ENCODE measurements around the gene ICAM1. TPM values are rescaled to one million over a fixed set of nuclear protein-coding genes. Genes with fewer than 3 reads are reported as not detected.
A peak's percentile ranks its signal among the peaks of the same experiment; 100 is the strongest.

ICAM1 gene
- total and polyA plus RNA-seq, 2 of the 13 experiments (the other 11 are each of a cell fraction or from before 2014, with no cell fraction given): 37.9 to 98.4 TPM

DNA sequence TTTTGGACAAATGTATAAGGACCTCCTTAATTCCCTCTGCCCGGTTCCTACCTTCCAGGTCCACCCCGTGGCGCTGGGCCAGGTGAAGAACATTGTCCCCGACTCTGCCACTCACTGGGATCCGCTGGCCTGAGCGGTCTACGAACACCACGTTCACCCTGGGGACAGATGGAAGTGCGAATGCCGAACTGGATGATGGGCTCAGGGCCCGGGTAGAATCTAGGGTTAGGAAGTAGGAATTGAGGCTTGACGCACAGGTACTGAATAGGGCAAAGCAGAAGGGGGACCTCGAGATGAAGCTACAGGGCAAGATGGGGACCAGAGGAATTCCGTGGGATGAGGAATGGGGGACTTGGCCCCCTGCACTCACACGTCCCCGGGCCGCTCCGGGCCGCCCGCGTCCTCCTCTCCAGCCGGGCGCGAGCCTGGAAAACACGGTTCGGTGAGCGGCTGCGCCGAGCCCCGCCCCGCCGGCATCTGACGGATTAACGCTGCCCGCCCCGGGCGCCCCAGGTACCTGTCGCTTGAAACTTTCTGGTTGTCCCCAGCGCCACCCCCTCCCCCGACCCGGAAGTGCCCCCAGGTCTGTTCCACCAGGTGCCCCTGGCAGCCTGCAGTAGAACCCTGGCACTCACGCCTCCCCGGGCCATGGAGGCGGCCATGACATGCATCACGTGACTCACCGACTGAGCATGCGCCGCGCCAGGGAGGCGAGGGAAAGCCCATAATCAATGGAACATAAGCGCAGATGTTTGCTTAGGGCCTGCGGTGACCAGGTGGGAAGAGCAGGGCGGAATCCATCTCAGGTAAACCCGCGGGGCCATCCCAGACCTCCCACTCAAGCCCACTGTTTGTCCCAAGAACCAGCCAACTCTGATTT, 44.7 kb downstream of the ICAM1 start, which contains the start of gene FDX2 (continued):
- TF ChIP-seq, protein P1, sequence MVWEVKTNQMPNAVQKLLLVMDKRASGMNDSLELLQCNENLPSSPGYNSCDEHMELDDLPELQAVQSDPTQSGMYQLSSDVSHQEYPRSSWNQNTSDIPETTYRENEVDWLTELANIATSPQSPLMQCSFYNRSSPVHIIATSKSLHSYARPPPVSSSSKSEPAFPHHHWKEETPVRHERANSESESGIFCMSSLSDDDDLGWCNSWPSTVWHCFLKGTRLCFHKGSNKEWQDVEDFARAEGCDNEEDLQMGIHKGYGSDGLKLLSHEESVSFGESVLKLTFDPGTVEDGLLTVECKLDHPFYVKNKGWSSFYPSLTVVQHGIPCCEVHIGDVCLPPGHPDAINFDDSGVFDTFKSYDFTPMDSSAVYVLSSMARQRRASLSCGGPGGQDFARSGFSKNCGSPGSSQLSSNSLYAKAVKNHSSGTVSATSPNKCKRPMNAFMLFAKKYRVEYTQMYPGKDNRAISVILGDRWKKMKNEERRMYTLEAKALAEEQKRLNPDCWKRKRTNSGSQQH (CRISPR knock-in tag; IDR thresholded peaks at IDR 0.05; ENCODE audit: low read depth): no peak
- TF ChIP-seq, protein P2, sequence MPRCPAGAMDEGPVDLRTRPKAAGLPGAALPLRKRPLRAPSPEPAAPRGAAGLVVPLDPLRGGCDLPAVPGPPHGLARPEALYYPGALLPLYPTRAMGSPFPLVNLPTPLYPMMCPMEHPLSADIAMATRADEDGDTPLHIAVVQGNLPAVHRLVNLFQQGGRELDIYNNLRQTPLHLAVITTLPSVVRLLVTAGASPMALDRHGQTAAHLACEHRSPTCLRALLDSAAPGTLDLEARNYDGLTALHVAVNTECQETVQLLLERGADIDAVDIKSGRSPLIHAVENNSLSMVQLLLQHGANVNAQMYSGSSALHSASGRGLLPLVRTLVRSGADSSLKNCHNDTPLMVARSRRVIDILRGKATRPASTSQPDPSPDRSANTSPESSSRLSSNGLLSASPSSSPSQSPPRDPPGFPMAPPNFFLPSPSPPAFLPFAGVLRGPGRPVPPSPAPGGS (CRISPR knock-in tag; IDR thresholded peaks at IDR 0.05): 0 out of 2 replicates have a peak, but pooled peaks have one; percentile 62
- TF ChIP-seq ZNF547 (CRISPR knock-in tag; IDR thresholded peaks at IDR 0.05) (peak; percentile 72; the same call in 1 of the 2 replicates), ZNF607 (CRISPR knock-in tag; IDR thresholded peaks at IDR 0.05; ENCODE audit: borderline replicate concordance) (no peak), KMT2B (CRISPR knock-in tag; IDR thresholded peaks at IDR 0.05) (0 out of 2 replicates have a peak, but pooled peaks have one; percentile 58), SIX1 (CRISPR knock-in tag; IDR thresholded peaks at IDR 0.05; ENCODE audit: borderline replicate concordance) (peak; percentile 25; the same call in 1 of the 2 replicates), ZNF543 (CRISPR knock-in tag; IDR thresholded peaks at IDR 0.05) (peak; percentile 69; the same call in 1 of the 2 replicates), SOX5 (CRISPR knock-in tag; IDR thresholded peaks at IDR 0.05; ENCODE audit: borderline replicate concordance) (peak; percentile 19; the same call in 1 of the 2 replicates), FOXK1 (CRISPR knock-in tag; IDR thresholded peaks at IDR 0.05; ENCODE audit: borderline replicate concordance, low read depth) (peak; percentile 58; the same call in 1 of the 2 replicates), KAT8 (CRISPR knock-in tag; IDR thresholded peaks at IDR 0.05) (peak; percentile 96), THAP11 (CRISPR knock-in tag; IDR thresholded peaks at IDR 0.05) (peak; percentile 81), GATA4 (IDR thresholded peaks at IDR 0.05; ENCODE audit: borderline replicate concordance, low read depth) (no peak), FOXA1 (IDR thresholded peaks at IDR 0.05) (no peak), FOXA1 (CRISPR knock-in tag; IDR thresholded peaks at IDR 0.05) (peak; percentile 93), TEAD3 (CRISPR knock-in tag; optimal IDR thresholded peaks at IDR 0.05; ENCODE audit: borderline replicate concordance) (peak; percentile 9), PTBP1 (IDR thresholded peaks at IDR 0.05; ENCODE audit: low read depth, low read length, poor library complexity, severe bottlenecking) (no peak), ZMAT3 (CRISPR knock-in tag; conservative IDR thresholded peaks at IDR 0.05) (0 out of 2 replicates have a peak, but pooled peaks have one; percentile 13), ZNF253 (CRISPR knock-in tag; IDR thresholded peaks at IDR 0.05; ENCODE audit: borderline replicate concordance) (no peak), ZNF598 (CRISPR knock-in tag; IDR thresholded peaks at IDR 0.05; ENCODE audit: borderline replicate concordance) (peak; percentile 33; the same call in 1 of the 2 replicates)
- TF ChIP-seq, protein P3, sequence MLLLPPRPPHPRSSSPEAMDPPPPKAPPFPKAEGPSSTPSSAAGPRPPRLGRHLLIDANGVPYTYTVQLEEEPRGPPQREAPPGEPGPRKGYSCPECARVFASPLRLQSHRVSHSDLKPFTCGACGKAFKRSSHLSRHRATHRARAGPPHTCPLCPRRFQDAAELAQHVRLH (CRISPR knock-in tag; IDR thresholded peaks at IDR 0.05; ENCODE audit: borderline replicate concordance, low read depth): peak; percentile 49; the same call in 1 of the 2 replicates
- TF ChIP-seq, protein P4, sequence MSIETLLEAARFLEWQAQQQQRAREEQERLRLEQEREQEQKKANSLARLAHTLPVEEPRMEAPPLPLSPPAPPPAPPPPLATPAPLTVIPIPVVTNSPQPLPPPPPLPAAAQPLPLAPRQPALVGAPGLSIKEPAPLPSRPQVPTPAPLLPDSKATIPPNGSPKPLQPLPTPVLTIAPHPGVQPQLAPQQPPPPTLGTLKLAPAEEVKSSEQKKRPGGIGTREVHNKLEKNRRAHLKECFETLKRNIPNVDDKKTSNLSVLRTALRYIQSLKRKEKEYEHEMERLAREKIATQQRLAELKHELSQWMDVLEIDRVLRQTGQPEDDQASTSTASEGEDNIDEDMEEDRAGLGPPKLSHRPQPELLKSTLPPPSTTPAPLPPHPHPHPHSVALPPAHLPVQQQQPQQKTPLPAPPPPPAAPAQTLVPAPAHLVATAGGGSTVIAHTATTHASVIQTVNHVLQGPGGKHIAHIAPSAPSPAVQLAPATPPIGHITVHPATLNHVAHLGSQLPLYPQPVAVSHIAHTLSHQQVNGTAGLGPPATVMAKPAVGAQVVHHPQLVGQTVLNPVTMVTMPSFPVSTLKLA (IDR thresholded peaks at IDR 0.05): peak; percentile 56
- TF ChIP-seq, protein P5, sequence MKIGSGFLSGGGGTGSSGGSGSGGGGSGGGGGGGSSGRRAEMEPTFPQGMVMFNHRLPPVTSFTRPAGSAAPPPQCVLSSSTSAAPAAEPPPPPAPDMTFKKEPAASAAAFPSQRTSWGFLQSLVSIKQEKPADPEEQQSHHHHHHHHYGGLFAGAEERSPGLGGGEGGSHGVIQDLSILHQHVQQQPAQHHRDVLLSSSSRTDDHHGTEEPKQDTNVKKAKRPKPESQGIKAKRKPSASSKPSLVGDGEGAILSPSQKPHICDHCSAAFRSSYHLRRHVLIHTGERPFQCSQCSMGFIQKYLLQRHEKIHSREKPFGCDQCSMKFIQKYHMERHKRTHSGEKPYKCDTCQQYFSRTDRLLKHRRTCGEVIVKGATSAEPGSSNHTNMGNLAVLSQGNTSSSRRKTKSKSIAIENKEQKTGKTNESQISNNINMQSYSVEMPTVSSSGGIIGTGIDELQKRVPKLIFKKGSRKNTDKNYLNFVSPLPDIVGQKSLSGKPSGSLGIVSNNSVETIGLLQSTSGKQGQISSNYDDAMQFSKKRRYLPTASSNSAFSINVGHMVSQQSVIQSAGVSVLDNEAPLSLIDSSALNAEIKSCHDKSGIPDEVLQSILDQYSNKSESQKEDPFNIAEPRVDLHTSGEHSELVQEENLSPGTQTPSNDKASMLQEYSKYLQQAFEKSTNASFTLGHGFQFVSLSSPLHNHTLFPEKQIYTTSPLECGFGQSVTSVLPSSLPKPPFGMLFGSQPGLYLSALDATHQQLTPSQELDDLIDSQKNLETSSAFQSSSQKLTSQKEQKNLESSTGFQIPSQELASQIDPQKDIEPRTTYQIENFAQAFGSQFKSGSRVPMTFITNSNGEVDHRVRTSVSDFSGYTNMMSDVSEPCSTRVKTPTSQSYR (CRISPR knock-in tag; IDR thresholded peaks at IDR 0.05; ENCODE audit: borderline replicate concordance): peak; percentile 50; the same call in 1 of the 2 replicates

Measured in HepG2 (cell line).